Subcutaneous abdominal adipose tissue (tissue), 5 donors: ENCODE results near the gene ZFHX3.
"Not testable (repeated sequence)": the region's sequence is repeated elsewhere in the genome, so short reads cannot be mapped to it uniquely, and the experiment has no call there.

Source experiments
- H3K27ac ChIP-seq: one replicate; pipeline ENCODE4 v1.7.0; 2013; ENCODE audit warnings: low read depth, mild to moderate bottlenecking, inconsistent platforms, low read length, moderate library complexity
- H3K27me3 ChIP-seq, 5 donors: one replicate each; pipeline ENCODE4 v1.7.0; 2013; ENCODE audit warnings: low read length in 5 of 5, inconsistent platforms in 1 of 5; ENCODE audit not compliant: control insufficient read depth in 5 of 5, insufficient read depth in 4 of 5
- H3K36me3 ChIP-seq, 5 donors: one replicate each; pipeline ENCODE4 v1.7.0; 2013; ENCODE audit warnings: low read length in 5 of 5; ENCODE audit not compliant: control insufficient read depth in 5 of 5, insufficient read depth in 5 of 5
- H3K4me1 ChIP-seq, 5 donors: one replicate each; pipeline ENCODE4 v1.7.0; 2013; ENCODE audit warnings: low read length in 5 of 5, mild to moderate bottlenecking in 3 of 5, moderate library complexity in 1 of 5; ENCODE audit not compliant: control insufficient read depth in 5 of 5, insufficient read depth in 5 of 5
- H3K4me3 ChIP-seq, 5 donors: one replicate each; pipeline ENCODE4 v1.7.0; 2013; ENCODE audit warnings: low read length in 5 of 5, low read depth in 1 of 5
- H3K9ac ChIP-seq, 5 donors: one replicate each; pipeline ENCODE4 v1.7.0; 2013; ENCODE audit warnings: low read length in 5 of 5, mild to moderate bottlenecking in 4 of 5, moderate library complexity in 3 of 5
- H3K9me3 ChIP-seq, 5 donors: one replicate each; pipeline ENCODE4 v1.7.0; 2013; ENCODE audit warnings: low read length in 5 of 5; ENCODE audit not compliant: control insufficient read depth in 5 of 5
- donor health status: healthy.
- donor health status: healthy.
- donor health status: healthy.
- donor health status: healthy.
- donor health status: healthy.

ZFHX3 gene

DNA sequence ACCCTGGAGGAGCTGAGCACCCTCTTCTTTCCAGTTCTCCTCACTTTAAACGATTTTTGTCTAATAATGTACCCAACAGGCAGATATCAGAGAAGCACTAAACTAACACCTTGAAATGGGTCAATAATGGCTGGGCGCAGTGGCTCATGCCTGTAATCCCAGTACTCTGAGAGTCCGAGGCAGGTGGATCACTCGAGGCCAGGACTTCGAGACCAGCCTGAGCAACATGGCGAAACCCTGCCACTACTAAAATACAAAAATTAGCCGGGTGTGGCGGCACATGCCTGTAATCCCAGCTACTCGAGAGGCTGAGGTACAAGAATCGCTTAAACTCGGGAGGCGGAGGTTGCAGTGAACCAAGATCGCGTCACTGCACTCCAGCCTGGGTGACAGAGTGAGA lies 57.4 kb downstream of the ZFHX3 start:
- Histone ChIP-seq H3K9me3 (no peaks in the 10 kb centered on the region), H3K4me3 (peak overlapping the region in 3 of 5 donors; percentile 24 to 49 (median 43)), H3K36me3 (no peaks in the 10 kb centered on the region), H3K27ac (peak overlapping the region; percentile 78), H3K27me3 (no peaks in the 10 kb centered on the region), H3K9ac (peak overlapping the region in 2 of 5 donors; percentile 2 to 53), H3K4me1 (peaks cover 3 to 60% (median 40%) of the 10 kb centered on the region in 5 donors)

GRCh38 chr16:72989579-72990551 lies 58.1 kb downstream of the ZFHX3 start:
- Histone ChIP-seq H3K9ac (peak overlapping the region in 3 of 5 donors; percentile 2 to 70 (median 53)), H3K4me1 (peaks cover 7 to 59% (median 42%) of the 10 kb centered on the region in 5 donors), H3K27ac (peak overlapping the region; percentile 78), H3K4me3 (peak overlapping the region in 3 of 5 donors; percentile 24 to 49 (median 43)), H3K27me3 (no peaks in the 10 kb centered on the region), H3K9me3 (no peaks in the 10 kb centered on the region), H3K36me3 (no peaks in the 10 kb centered on the region)

DNA sequence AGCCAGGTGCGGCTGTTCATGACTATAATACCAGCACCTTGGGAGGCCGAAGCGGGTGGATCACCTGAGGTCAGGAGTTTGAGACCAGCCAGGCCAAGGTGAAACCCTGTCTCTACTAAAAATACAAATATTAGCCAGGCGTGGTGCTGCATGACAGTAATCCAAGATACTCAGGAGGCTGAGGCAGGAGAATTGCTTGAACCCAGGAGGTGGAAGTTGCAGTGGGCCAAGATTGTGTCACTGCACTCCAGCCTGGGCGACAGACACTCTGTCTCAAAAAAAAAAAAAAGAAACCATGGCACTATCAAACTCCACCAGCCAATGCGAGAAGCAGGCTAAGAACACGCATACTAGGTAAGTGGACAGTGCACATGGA lies 58.7 kb downstream of the ZFHX3 start:
- peaks cover 7 to 64% (median 42%) of the 10 kb centered on the region in 5 donors for H3K4me1 ChIP-seq
- H3K9me3 ChIP-seq, H3K27me3 ChIP-seq, H3K36me3 ChIP-seq, H3K4me3 ChIP-seq: not testable (repeated sequence)
- H3K27ac ChIP-seq: peak overlapping the region; percentile 78
- H3K9ac ChIP-seq: peak overlapping the region in 1 of 5 donors; percentile 70

DNA sequence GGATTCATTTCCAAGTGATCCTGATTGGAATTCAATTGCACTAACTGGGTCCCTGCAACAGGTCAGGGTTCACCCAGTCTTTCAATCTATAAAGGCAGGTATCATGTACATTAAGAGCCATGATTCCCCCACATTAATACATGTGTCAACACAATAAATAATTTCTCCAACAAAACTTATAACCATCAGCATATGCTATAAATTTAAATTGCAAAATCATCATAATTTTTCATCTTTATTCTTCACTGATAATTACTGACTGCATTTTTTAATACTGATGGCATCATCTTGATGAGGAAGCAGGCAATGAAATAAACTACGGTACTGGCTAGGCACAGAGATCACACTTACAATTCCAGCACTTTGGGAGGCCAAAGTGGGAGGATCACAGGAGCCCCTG lies 59.4 kb downstream of the ZFHX3 start:
- no peak overlapping the region for H3K9ac ChIP-seq
- no peaks in the 10 kb centered on the region for H3K36me3 ChIP-seq
- no peaks in the 10 kb centered on the region for H3K9me3 ChIP-seq
- peak overlapping the region; percentile 78 for H3K27ac ChIP-seq
- peaks cover 9 to 70% (median 42%) of the 10 kb centered on the region in 5 donors for H3K4me1 ChIP-seq
- no peak overlapping the region for H3K4me3 ChIP-seq
- H3K27me3 ChIP-seq: no peaks in the 10 kb centered on the region

- Histone ChIP-seq H3K4me1 (peaks cover 9 to 71% (median 40%) of the 10 kb centered on the region in 5 donors), H3K9ac (no peak overlapping the region), H3K36me3 (no peaks in the 10 kb centered on the region), H3K27me3 (no peaks in the 10 kb centered on the region), H3K9me3 (no peaks in the 10 kb centered on the region), H3K27ac (no peak overlapping the region), H3K4me3 (no peak overlapping the region)
Measured at GRCh38 chr16:72987480-72987901, 60.4 kb downstream of the ZFHX3 start.

GRCh38 chr16:72985995-72986394 lies 61.9 kb downstream of the ZFHX3 start:
- Histone ChIP-seq H3K9me3 (no peaks in the 10 kb centered on the region), H3K27me3 (no peaks in the 10 kb centered on the region), H3K9ac (no peak overlapping the region), H3K27ac (peak overlapping the region; percentile 77), H3K4me3 (peak overlapping the region in 3 of 5 donors; percentile 23 to 45 (median 42)), H3K4me1 (peaks cover 9 to 58% (median 35%) of the 10 kb centered on the region in 5 donors), H3K36me3 (no peaks in the 10 kb centered on the region)

DNA sequence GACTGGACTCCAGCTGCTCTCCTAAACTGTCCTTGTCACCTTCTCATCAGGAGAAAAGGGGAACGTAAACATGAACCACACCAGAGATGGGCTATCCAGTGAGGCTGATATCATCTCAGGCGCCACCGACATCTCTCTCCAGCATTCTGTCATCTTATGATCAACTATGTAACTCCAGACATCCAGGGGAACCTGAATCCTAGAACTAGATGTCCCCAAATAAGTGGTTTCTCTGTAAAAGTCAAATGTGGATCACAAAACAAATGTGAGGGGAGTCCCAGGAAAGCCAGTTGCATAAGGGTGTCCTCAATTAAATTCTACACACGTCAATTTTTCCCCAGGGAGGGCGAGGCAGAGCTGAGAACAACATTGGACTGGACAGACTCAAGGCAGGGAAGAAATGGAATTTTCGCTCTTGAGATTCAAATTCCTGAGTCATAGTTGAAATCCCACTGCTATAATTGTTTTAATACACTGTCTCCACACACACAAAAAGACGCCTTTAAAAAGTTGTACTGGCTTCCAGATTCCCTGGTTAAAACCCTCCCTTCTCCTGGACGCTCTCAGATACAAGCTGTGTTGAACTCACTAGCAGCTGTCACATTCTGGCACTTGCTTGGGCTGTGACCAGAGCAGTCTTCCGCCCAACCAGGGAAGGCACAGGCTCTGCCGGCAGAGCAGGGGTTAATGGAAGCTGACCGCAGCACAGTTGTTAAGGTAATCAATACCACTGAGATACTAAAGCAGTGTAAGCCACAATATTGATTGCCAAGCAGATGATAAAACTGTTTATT lies 62.6 kb downstream of the ZFHX3 start:
- H3K9ac ChIP-seq: peak overlapping the region in 1 of 5 donors; percentile 27

DNA sequence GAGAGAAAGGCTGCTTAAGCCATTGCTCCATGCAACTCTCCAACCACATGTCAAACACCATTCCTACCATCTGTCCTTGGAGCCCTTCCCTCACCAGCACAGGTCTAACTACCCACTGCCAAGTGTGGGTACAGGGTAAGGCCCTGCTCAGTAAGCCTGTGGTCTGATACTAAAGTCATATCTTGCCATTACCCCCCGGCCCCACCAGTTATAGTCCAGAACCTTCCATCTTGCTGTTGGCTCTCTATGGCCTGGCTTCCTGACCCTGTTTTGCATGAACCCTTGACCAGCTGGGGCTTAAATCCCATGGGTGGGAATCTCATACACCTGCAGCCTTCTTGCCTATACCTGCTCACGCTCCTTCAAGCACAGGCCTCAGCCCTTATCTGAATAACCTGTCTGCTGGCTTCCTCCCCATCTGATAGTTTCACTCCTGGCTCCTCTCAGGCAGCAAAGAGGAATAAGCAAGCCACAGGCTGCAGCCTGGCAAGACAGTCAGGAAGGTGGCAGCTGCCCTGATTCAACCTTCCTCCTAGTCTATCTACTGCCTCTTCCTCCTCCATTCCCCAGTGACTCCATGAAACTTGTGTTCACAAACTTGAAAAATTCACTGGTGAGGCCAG lies 64.1 kb downstream of the ZFHX3 start:
- no peak overlapping the region for H3K27ac ChIP-seq
- H3K4me1 ChIP-seq: peaks cover 6 to 40% (median 20%) of the 10 kb centered on the region in 5 donors
- no peak overlapping the region for H3K9ac ChIP-seq
- H3K4me3 ChIP-seq: no peak overlapping the region
- H3K9me3 ChIP-seq: no peaks in the 10 kb centered on the region
- no peaks in the 10 kb centered on the region for H3K36me3 ChIP-seq
- H3K27me3 ChIP-seq: no peaks in the 10 kb centered on the region

More for the DNA sequence above, 62.6 kb downstream of the ZFHX3 start:
- Histone ChIP-seq H3K4me1 (peaks cover 9 to 54% (median 31%) of the 10 kb centered on the region in 5 donors), H3K9me3 (no peaks in the 10 kb centered on the region), H3K4me3 (peak overlapping the region in 3 of 5 donors; percentile 23 to 45 (median 42)), H3K36me3 (no peaks in the 10 kb centered on the region), H3K27ac (peak overlapping the region; percentile 77), H3K27me3 (no peaks in the 10 kb centered on the region)

- no peaks in the 10 kb centered on the region for H3K9me3 ChIP-seq
- H3K27ac ChIP-seq: no peak overlapping the region
- no peaks in the 10 kb centered on the region for H3K36me3 ChIP-seq
- no peaks in the 10 kb centered on the region for H3K27me3 ChIP-seq
- no peak overlapping the region for H3K4me3 ChIP-seq
- H3K9ac ChIP-seq: no peak overlapping the region
- peaks cover 6 to 39% (median 20%) of the 10 kb centered on the region in 5 donors for H3K4me1 ChIP-seq
Measured at GRCh38 chr16:72983241-72983640, 64.7 kb downstream of the ZFHX3 start.
